DMS114 treated with DMSO at 0.1 percent for 48 hours (cell line): ENCODE data around the gene SEC62.

Experiments
- DNase-seq: peaks from one replicate; lab custom pipeline; 2025; ENCODE audit not compliant: unreplicated experiment; lab: John Stamatoyannopoulos, UW

Gene SEC62

GRCh38 chr3:169966951-169967915 is 626 bp downstream of the SEC62 start:
- DNase-seq, result peak; percentile 16

GRCh38 chr3:169968224-169968885 is 1.7 kb downstream of the SEC62 start:
- DNase-seq, result no peak

GRCh38 chr3:169969174-169970095 is 2.8 kb downstream of the SEC62 start:
- no peak for DNase-seq

- DNase-seq, result no peak
Observed at GRCh38 chr3:169970847-169971246, 4.2 kb downstream of the SEC62 start.

- no peak for DNase-seq
Observed at GRCh38 chr3:169971522-169971921, 4.9 kb downstream of the SEC62 start.

- no peak for DNase-seq
Observed at GRCh38 chr3:169980055-169980454, 13.4 kb downstream of the SEC62 start.

GRCh38 chr3:169984292-169984691 is 17.7 kb downstream of the SEC62 start:
- DNase-seq, result no peak

- DNase-seq, result no peak
Observed at GRCh38 chr3:169990431-169990830, 23.8 kb downstream of the SEC62 start.

- DNase-seq, result no peak
Observed at GRCh38 chr3:169992156-169992555, 25.5 kb downstream of the SEC62 start.

GRCh38 chr3:169992781-169993180 is 26.2 kb downstream of the SEC62 start:
- DNase-seq, result no peak

GRCh38 chr3:169993761-169994160 is 27.2 kb downstream of the SEC62 start:
- no peak for DNase-seq

- DNase-seq, result no peak
Observed at GRCh38 chr3:169996063-169996462, 29.5 kb downstream of the SEC62 start.

GRCh38 chr3:169998668-169999131 is 32.1 kb downstream of the SEC62 start:
- no peak for DNase-seq

- DNase-seq, result no peak
Observed at GRCh38 chr3:169999433-169999832, 32.8 kb downstream of the SEC62 start.

- no peak for DNase-seq
Observed at GRCh38 chr3:170000051-170000450, 33.4 kb downstream of the SEC62 start.

GRCh38 chr3:170002231-170002630 is 35.6 kb downstream of the SEC62 start:
- DNase-seq, result no peak

GRCh38 chr3:170002879-170003278 is 36.3 kb downstream of the SEC62 start:
- no peak for DNase-seq

- DNase-seq, result no peak
Observed at GRCh38 chr3:170003881-170004356, 37.3 kb downstream of the SEC62 start.

- DNase-seq, result no peak
Observed at GRCh38 chr3:170007031-170007663, 40.5 kb downstream of the SEC62 start.

- no peak for DNase-seq
Observed at GRCh38 chr3:170010498-170010897, 43.9 kb downstream of the SEC62 start.
